WERI-Rb-1 (cell line): Measurements from ENCODE around the gene BMPR1A.
"Not testable (repeated sequence)": the region's sequence is repeated elsewhere in the genome, so short reads cannot be mapped to it uniquely, and the experiment has no call there.

Experiments
- DNase-seq: peaks from one replicate; pipeline ENCODE4 v3.0.0-alpha.2; 2020
- H3K27ac ChIP-seq: fragments of 250-450 bp; sonication (Bioruptor Pico); 2 replicates; pipeline ENCODE4 v1.5.1; 2020; ENCODE audit warnings: mild to moderate bottlenecking, moderate library complexity
- H3K27me3 ChIP-seq: fragments of 250-450 bp; sonication (Bioruptor Pico); 2 replicates; pipeline ENCODE4 v1.5.1; 2021; ENCODE audit warnings: mild to moderate bottlenecking, low read depth, moderate library complexity; ENCODE audit not compliant: insufficient read depth, severe bottlenecking
- H3K36me3 ChIP-seq: fragments of 250-450 bp; sonication (Bioruptor Pico); 2 replicates; pipeline ENCODE4 v1.5.1; 2020; ENCODE audit warnings: mild to moderate bottlenecking, moderate library complexity
- H3K4me3 ChIP-seq: 2 replicates; pipeline ENCODE4 v1.5.1; 2011; ENCODE audit warnings: low read depth, mild to moderate bottlenecking, control low read depth, low read length
- H3K9me3 ChIP-seq: fragments of 250-450 bp; sonication (Bioruptor Pico); 2 replicates; pipeline ENCODE4 v1.5.1; 2021; ENCODE audit warnings: mild to moderate bottlenecking, moderate library complexity; ENCODE audit not compliant: severe bottlenecking
- CTCF ChIP-seq: IDR thresholded peaks from 2 replicates; pipeline ENCODE4 v1.5.1; 2011; ENCODE audit warnings: low read depth, mild to moderate bottlenecking, control low read depth, inconsistent platforms, low read length

BMPR1A gene

GRCh38 chr10:86970982-86971231, 214.5 kb downstream of the BMPR1A start:
- H3K9me3 ChIP-seq = no peaks in the 10 kb centered on the region
- H3K27ac ChIP-seq = no peak overlapping the region
- H3K4me3 ChIP-seq = no peak overlapping the region

GRCh38 chr10:86971232-86971991, 215.0 kb downstream of the BMPR1A start:
- Histone ChIP-seq H3K4me3 (no peak overlapping the region), H3K27ac (no peak overlapping the region), H3K9me3 (no peaks in the 10 kb centered on the region), H3K36me3 (no peaks in the 10 kb centered on the region), H3K27me3 (no peaks in the 10 kb centered on the region)
- DNase-seq = no peak
- no peak for TF ChIP-seq CTCF

More at GRCh38 chr10:86970982-86971231, 214.5 kb downstream of the BMPR1A start:
- no peak for TF ChIP-seq CTCF
- no peaks in the 10 kb centered on the region for H3K36me3 ChIP-seq
- H3K27me3 ChIP-seq = no peaks in the 10 kb centered on the region
- DNase-seq = no peak

DNA sequence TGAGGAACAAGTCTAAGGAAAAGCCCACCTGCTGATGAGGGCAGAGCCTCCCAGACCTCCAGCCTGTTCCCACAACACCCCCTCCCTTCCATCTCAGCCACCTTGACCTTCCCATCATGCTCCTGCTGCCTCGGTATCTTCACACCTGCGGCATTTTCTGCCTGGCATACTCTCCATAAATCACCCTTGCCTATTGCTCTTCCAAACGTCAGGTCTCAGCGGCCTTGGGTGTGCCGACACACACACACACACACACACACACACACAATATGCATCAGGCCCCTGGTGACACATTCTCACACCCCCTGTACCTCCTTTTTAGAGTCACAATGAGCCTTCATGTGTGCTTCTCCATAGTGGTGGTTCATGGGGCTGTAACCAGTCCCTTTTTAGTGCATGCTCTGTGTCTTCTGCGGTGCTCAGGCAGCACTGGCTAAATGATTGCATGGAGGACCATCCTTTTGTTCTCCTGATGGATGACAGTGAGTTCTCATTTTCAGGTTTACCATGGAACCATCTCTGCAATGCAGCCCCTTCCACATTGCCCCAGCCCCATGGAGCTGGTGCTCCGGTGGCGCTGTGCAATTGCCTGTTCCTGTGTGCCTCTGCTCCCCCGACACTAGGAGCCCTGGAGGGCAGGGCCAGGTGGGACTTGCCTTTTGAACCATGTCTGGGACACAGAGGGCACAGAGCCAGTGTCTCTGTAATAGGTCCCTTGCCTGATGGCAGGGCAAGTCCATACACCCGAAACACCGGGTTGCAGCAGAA, 216.4 kb downstream of the BMPR1A start:
- TF ChIP-seq CTCF = no peak
- Histone ChIP-seq H3K36me3 (no peaks in the 10 kb centered on the region), H3K27ac (no peak overlapping the region), H3K9me3 (no peaks in the 10 kb centered on the region), H3K27me3 (no peaks in the 10 kb centered on the region), H3K4me3 (no peak overlapping the region)
- no peak for DNase-seq

DNA sequence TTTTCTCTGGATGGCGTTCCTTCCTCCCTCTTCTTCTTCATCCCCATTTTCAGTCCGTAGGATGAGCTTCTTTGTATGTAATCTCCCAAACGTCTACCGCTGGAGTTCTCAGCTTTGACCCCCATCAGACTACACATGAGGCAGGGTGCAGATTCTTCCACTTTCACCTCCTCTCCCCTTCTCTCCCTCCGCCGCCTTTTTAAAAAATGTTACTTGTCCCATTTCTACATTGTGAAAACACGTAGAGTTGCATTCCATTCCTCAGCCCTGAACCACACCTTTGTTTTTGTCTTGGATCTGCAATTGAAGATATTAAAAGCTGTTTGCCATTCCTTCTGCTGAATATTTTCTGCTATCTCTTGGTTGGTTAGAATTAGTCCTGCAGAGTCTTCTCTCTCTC, 218.1 kb downstream of the BMPR1A start:
- no peak for TF ChIP-seq CTCF

DNA sequence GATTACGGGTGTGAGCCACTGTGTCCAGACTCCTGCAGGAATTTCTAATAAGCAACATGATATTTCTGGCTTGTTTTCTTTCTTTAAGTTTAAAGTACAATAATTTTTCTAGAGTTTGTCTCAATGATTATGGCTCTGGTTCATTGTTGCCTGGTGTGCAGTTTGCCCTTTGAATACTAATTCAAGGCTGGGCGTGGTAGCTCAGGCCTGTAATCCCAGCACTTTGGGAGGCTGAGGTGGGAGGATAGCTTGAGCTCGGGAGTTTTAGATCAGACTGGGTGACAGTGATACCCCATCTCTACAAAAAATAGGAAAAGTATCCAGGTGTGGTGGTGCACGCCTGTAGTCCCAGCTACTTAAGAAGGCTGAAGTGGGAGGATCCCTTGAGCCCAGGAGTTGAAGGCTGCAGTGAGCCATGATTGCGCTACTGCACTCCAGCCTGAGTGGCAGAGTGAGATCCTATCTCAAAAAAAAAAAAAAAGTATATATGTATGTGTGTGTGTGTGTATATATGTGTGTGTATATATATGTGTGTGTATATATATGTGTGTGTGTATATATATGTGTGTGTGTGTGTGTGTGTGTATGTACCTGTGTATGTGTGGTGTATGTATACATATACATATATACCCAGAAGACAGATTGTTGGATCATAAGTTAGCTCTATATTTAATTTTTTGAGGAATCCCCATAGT, 220.1 kb downstream of the BMPR1A start:
- no peaks in the 10 kb centered on the region for H3K27me3 ChIP-seq
- TF ChIP-seq CTCF = no peak
- no peak overlapping the region for H3K4me3 ChIP-seq
- H3K27ac ChIP-seq = no peak overlapping the region
- H3K9me3 ChIP-seq = no peaks in the 10 kb centered on the region
- no peak for DNase-seq
- no peaks in the 10 kb centered on the region for H3K36me3 ChIP-seq

More for the DNA sequence above, 218.1 kb downstream of the BMPR1A start:
- Histone ChIP-seq H3K36me3 (no peaks in the 10 kb centered on the region), H3K27ac (no peak overlapping the region), H3K9me3 (no peaks in the 10 kb centered on the region), H3K27me3 (no peaks in the 10 kb centered on the region), H3K4me3 (no peak overlapping the region)
- DNase-seq = no peak

DNA sequence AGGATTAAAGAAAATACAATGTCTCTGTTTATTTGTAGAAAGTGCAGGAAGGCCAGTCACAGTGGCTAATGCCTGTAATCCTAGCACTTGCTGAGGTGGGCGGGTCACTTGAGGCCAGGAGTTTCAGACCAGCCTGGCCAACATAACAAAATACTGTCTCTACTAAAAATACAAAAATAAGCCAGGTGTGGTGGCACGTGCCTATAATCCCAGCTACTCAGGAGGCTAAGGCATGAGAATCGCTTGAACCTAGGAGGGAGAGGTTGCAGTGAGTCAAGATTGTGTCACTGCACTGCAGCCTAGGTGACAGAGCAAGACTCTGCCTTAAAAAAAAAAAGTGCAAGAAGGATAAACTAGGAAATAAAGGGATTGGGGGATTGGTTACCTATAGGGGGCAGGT, 222.0 kb downstream of the BMPR1A start:
- H3K36me3 ChIP-seq, H3K4me3 ChIP-seq, H3K27me3 ChIP-seq, H3K9me3 ChIP-seq, H3K27ac ChIP-seq: not testable (repeated sequence)
- DNase-seq = peak; percentile 68
